ENCODE results near the gene DNAJC5.

The DNAJC5 gene

DNA sequence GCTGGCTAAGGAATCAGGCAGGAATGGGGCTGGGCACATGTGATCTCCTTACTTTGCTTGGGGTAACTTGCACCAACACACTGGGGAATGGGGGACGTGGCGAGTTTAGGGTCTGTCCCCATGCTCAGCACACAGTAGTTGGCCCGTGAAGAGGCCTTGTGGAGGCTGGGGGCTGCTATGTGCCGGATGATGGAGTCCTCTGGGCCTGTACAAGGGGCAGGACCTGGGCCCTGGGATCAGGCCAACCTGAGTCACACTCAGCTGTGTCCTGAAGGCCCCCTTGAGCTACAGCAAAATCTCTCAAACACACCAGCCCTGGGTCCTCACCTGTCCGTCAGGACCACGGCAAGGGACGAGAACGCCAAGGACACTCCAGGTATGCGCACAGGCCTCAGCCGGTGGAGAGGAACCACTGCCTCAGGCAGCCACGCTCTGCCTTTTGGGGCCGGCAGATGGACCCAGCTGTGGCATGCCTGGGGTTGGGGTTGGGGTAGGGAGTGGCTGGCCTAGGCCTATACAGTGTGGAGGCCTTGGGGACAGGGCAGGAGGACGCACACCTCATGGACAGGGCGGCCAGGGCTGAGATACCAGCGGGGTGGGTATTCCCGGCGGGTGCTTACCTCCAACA is 50.2 kb downstream of the DNAJC5 start:
- TF ChIP-seq, protein P1, sequence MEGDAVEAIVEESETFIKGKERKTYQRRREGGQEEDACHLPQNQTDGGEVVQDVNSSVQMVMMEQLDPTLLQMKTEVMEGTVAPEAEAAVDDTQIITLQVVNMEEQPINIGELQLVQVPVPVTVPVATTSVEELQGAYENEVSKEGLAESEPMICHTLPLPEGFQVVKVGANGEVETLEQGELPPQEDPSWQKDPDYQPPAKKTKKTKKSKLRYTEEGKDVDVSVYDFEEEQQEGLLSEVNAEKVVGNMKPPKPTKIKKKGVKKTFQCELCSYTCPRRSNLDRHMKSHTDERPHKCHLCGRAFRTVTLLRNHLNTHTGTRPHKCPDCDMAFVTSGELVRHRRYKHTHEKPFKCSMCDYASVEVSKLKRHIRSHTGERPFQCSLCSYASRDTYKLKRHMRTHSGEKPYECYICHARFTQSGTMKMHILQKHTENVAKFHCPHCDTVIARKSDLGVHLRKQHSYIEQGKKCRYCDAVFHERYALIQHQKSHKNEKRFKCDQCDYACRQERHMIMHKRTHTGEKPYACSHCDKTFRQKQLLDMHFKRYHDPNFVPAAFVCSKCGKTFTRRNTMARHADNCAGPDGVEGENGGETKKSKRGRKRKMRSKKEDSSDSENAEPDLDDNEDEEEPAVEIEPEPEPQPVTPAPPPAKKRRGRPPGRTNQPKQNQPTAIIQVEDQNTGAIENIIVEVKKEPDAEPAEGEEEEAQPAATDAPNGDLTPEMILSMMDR (IDR thresholded peaks at IDR 0.05; ENCODE audit: low read depth, low read length, poor library complexity, severe bottlenecking), result no peak
- TF ChIP-seq EZH2phosphoT487 (IDR thresholded peaks at IDR 0.05; ENCODE audit: borderline replicate concordance, low read length), result no peak
- no peak overlapping the region for H3K4me2 ChIP-seq (ENCODE audit: low read length)
- no peak overlapping the region for H3K4me3 ChIP-seq (ENCODE audit: low read length)
- H3K9me2 ChIP-seq (replicated peaks; ENCODE audit: control insufficient read depth, low read length), result no peaks in the 10 kb centered on the region
- peaks cover 8% of the 10 kb centered on the region; the same call in 1 of the 2 replicates for H3F3A ChIP-seq (ENCODE audit: control insufficient read depth, insufficient read depth)
- peaks cover 46% of the 10 kb centered on the region for H3K36me3 ChIP-seq (ENCODE audit: control insufficient read depth, low read length)
- H3K79me2 ChIP-seq (ENCODE audit: control insufficient read depth, low read length), result peaks cover 52% of the 10 kb centered on the region
- H3K27ac ChIP-seq (ENCODE audit: low read depth, low read length), result no peak overlapping the region
- no peaks in the 10 kb centered on the region for H3K27me3 ChIP-seq (ENCODE audit: control insufficient read depth, low read length)
- no peaks in the 10 kb centered on the region for H3K9me3 ChIP-seq (ENCODE audit: control insufficient read depth, insufficient read depth, low read length)
- peaks cover 31% of the 10 kb centered on the region for H3K4me1 ChIP-seq (ENCODE audit: control insufficient read depth, low read length)
- peaks cover 10% of the 10 kb centered on the region; the same call in 1 of the 2 replicates for H4K20me1 ChIP-seq (ENCODE audit: control insufficient read depth, insufficient read depth, low read depth, low read length)

GRCh38 chr20:63945921-63946920 is 51.3 kb downstream of the DNAJC5 start:
- Histone ChIP-seq H4K20me1 (ENCODE audit: control insufficient read depth, insufficient read depth, low read depth, low read length) (peaks cover 15% of the 10 kb centered on the region; the same call in 1 of the 2 replicates), H3K9me2 (replicated peaks; ENCODE audit: control insufficient read depth, low read length) (no peaks in the 10 kb centered on the region), H3K79me2 (ENCODE audit: control insufficient read depth, low read length) (peaks cover 60% of the 10 kb centered on the region), H3K4me3 (ENCODE audit: low read length) (no peak overlapping the region), H3K36me3 (ENCODE audit: control insufficient read depth, low read length) (peaks cover 35% of the 10 kb centered on the region), H3F3A (ENCODE audit: control insufficient read depth, insufficient read depth) (peaks cover 11% of the 10 kb centered on the region; the same call in 1 of the 2 replicates), H3K4me1 (ENCODE audit: control insufficient read depth, low read length) (peaks cover 27% of the 10 kb centered on the region), H3K27me3 (ENCODE audit: control insufficient read depth, low read length) (no peaks in the 10 kb centered on the region), H3K27ac (ENCODE audit: low read depth, low read length) (no peak overlapping the region), H3K9me3 (ENCODE audit: control insufficient read depth, insufficient read depth, low read length) (no peaks in the 10 kb centered on the region), H3K4me2 (ENCODE audit: low read length) (no peak overlapping the region)
- no peak for TF ChIP-seq EZH2phosphoT487 (IDR thresholded peaks at IDR 0.05; ENCODE audit: borderline replicate concordance, low read length)
- TF ChIP-seq, protein P1 (IDR thresholded peaks at IDR 0.05; ENCODE audit: low read depth, low read length, poor library complexity, severe bottlenecking), result no peak

GRCh38 chr20:63946986-63947637 is 52.2 kb downstream of the DNAJC5 start:
- TF ChIP-seq EZH2phosphoT487 (IDR thresholded peaks at IDR 0.05; ENCODE audit: borderline replicate concordance, low read length), result no peak
- TF ChIP-seq, protein P1 (IDR thresholded peaks at IDR 0.05; ENCODE audit: low read depth, low read length, poor library complexity, severe bottlenecking), result no peak

More at GRCh38 chr20:63946986-63947637, 52.2 kb downstream of the DNAJC5 start:
- Histone ChIP-seq H3K9me3 (ENCODE audit: control insufficient read depth, insufficient read depth, low read length) (no peaks in the 10 kb centered on the region), H3K4me3 (ENCODE audit: low read length) (no peak overlapping the region), H3K9me2 (replicated peaks; ENCODE audit: control insufficient read depth, low read length) (no peaks in the 10 kb centered on the region), H4K20me1 (ENCODE audit: control insufficient read depth, insufficient read depth, low read depth, low read length) (peaks cover 15% of the 10 kb centered on the region; the same call in 1 of the 2 replicates), H3K27me3 (ENCODE audit: control insufficient read depth, low read length) (no peaks in the 10 kb centered on the region), H3F3A (ENCODE audit: control insufficient read depth, insufficient read depth) (peaks cover 11% of the 10 kb centered on the region; the same call in 1 of the 2 replicates), H3K4me1 (ENCODE audit: control insufficient read depth, low read length) (peaks cover 22% of the 10 kb centered on the region), H3K79me2 (ENCODE audit: control insufficient read depth, low read length) (peaks cover 69% of the 10 kb centered on the region), H3K36me3 (ENCODE audit: control insufficient read depth, low read length) (peaks cover 35% of the 10 kb centered on the region), H3K4me2 (ENCODE audit: low read length) (no peak overlapping the region), H3K27ac (ENCODE audit: low read depth, low read length) (no peak overlapping the region)

All from DOHH2 (cell line).